Nephron (organoid): Measurements from ENCODE around the gene KIZ.

ENCODE experiments used
- H3K27ac Mint-ChIP-seq, 3 experiments: 2 replicates each; pipeline ENCODE4 v1.8.0; 2020; ENCODE audit warnings: mixed read lengths in 3 of 3, mild to moderate bottlenecking in 2 of 3, moderate library complexity in 1 of 3
- H3K27me3 Mint-ChIP-seq: 2 replicates; pipeline ENCODE4 v1.8.0; 2021; ENCODE audit warnings: low read depth, mild to moderate bottlenecking, moderate library complexity, mixed read lengths
- H3K36me3 Mint-ChIP-seq: 2 replicates; pipeline ENCODE4 v1.8.0; 2020; ENCODE audit warnings: low read depth, mixed read lengths
- H3K4me1 Mint-ChIP-seq: 2 replicates; pipeline ENCODE4 v1.8.0; 2020; ENCODE audit warnings: mixed read lengths
- H3K4me3 Mint-ChIP-seq, 3 experiments: 2 replicates each; pipeline ENCODE4 v1.8.0; 2020; ENCODE audit warnings: mild to moderate bottlenecking in 3 of 3, mixed read lengths in 3 of 3, moderate library complexity in 2 of 3
- H3K9me3 Mint-ChIP-seq: 2 replicates; pipeline ENCODE4 v1.8.0; 2020; ENCODE audit warnings: mixed read lengths
- TF ChIP-seq, protein P1 (sequence below), 3 experiments: fragments of 200-600 bp; sonication (generic); IDR thresholded peaks; one replicate each; pipeline ENCODE4 v1.5.0; 2021; ENCODE audit warnings: antibody characterized with exemption in 3 of 3; ENCODE audit not compliant: unreplicated experiment in 3 of 3

Gene KIZ

DNA sequence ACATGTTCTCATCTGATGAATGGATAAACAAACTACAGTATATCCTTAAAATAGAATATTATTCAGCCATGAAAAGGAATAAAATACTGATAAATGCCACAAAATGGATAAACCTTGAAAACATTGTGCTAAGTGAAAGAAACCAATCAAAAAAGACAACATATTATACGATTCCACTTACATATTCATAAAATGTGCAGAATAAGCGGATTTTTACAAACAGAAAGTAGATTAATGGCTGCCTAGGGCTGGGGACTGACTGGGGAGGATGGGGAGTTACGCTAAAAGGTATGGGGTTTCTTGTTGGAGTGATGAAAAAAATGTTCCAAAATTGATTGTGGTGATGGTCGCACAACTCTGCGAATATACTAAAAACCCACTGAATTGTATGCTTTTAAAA lies 29.4 kb downstream of the KIZ start:
- no peak overlapping the region for H3K4me3 Mint-ChIP-seq
- TF ChIP-seq, protein P1, sequence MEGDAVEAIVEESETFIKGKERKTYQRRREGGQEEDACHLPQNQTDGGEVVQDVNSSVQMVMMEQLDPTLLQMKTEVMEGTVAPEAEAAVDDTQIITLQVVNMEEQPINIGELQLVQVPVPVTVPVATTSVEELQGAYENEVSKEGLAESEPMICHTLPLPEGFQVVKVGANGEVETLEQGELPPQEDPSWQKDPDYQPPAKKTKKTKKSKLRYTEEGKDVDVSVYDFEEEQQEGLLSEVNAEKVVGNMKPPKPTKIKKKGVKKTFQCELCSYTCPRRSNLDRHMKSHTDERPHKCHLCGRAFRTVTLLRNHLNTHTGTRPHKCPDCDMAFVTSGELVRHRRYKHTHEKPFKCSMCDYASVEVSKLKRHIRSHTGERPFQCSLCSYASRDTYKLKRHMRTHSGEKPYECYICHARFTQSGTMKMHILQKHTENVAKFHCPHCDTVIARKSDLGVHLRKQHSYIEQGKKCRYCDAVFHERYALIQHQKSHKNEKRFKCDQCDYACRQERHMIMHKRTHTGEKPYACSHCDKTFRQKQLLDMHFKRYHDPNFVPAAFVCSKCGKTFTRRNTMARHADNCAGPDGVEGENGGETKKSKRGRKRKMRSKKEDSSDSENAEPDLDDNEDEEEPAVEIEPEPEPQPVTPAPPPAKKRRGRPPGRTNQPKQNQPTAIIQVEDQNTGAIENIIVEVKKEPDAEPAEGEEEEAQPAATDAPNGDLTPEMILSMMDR (IDR thresholded peaks at IDR 0.05; ENCODE audit: unreplicated experiment in 3 of 3) = no peak
- H3K4me1 Mint-ChIP-seq = peaks cover 5% of the 10 kb centered on the region

DNA sequence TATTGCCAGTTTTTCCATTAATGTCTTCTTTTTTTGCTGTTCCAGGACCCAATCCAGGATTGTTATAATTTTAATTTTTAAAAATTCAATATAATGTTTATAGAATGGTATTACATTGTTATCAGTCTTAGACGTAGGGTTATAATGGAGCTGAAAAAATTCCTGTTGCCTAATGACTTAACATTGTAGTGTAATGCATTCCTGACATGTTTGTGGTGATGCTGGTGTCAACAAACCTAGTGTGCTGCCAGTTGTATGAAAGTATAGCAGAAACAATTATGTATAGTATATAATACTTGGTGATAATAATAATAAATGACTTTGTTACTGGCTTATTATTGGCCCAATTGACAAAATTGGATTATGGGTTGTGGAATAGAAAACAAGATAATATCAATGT lies 30.4 kb downstream of the KIZ start:
- Mint-ChIP-seq H3K27me3 (no peaks in the 10 kb centered on the region), H3K4me1 (peaks cover 2% of the 10 kb centered on the region), H3K27ac (no peak overlapping the region), H3K4me3 (no peak overlapping the region), H3K36me3 (peaks cover 16% of the 10 kb centered on the region), H3K9me3 (no peaks in the 10 kb centered on the region)
- TF ChIP-seq, protein P1 (IDR thresholded peaks at IDR 0.05; ENCODE audit: unreplicated experiment in 3 of 3) = no peak

More for the DNA sequence above, 29.4 kb downstream of the KIZ start:
- Mint-ChIP-seq H3K27ac (no peak overlapping the region), H3K27me3 (no peaks in the 10 kb centered on the region), H3K9me3 (no peaks in the 10 kb centered on the region), H3K36me3 (peaks cover 13% of the 10 kb centered on the region)

DNA sequence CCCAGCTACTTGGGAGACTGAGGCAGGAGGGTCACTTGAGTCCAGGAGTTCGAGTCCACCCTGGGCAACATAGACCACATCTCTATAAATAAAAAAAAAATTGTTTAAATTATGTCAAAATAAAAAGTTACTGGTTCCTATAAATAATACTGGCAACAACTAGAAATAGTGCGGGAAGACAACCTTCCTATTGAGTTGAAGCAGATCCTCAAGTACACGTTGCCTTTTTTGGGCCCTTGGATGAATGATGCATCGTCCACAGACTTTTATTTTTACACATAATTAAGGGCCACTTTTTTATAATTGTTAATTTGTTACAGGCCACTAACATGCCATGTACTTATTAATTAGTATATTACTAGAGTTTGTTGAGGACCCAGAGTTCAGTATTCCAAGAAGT lies 31.1 kb downstream of the KIZ start:
- Mint-ChIP-seq H3K36me3 (peaks cover 20% of the 10 kb centered on the region), H3K27me3 (no peaks in the 10 kb centered on the region), H3K4me1 (no peaks in the 10 kb centered on the region), H3K9me3 (no peaks in the 10 kb centered on the region), H3K4me3 (no peak overlapping the region), H3K27ac (no peak overlapping the region)
- TF ChIP-seq, protein P1 (IDR thresholded peaks at IDR 0.05; ENCODE audit: unreplicated experiment in 3 of 3) = no peak

DNA sequence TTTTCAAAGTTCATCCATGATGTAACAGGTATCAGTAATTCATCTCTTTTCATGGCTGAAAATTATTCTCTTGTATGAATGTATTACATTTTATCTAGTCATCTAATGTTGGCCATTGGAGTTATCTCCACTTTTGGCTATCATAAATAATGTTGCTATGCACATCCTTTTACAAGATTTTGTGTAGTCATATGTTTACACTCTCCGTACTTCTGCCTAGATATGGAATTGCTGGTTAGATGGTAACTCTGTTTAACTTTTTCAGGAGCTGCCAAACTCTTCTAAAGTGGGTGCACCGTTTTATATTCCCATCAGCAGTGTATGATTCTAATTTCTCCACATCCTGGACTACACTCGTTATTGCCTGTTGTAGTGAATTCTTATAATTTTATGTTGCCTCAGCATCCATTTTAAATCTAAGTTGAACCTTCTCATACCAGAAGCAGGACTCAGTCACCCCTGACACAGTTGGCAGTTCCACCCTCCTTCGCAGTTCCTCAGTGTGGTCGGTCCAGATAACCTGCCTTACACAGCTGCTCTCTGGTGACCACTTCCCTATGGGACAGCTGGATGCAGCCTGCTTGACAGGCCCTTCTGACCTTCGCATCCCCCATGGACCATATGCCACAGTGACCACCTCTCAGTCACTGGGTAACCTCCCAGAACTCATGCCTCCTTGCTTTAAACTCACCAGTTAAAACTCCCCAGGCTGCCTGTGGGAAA lies 33.9 kb downstream of the KIZ start:
- no peaks in the 10 kb centered on the region for H3K27me3 Mint-ChIP-seq
- H3K36me3 Mint-ChIP-seq = peaks cover 42% of the 10 kb centered on the region
- TF ChIP-seq, protein P1 (IDR thresholded peaks at IDR 0.05; ENCODE audit: unreplicated experiment in 3 of 3) = no peak
- H3K27ac Mint-ChIP-seq = no peak overlapping the region
- no peak overlapping the region for H3K4me3 Mint-ChIP-seq
- no peaks in the 10 kb centered on the region for H3K4me1 Mint-ChIP-seq
- no peaks in the 10 kb centered on the region for H3K9me3 Mint-ChIP-seq

DNA sequence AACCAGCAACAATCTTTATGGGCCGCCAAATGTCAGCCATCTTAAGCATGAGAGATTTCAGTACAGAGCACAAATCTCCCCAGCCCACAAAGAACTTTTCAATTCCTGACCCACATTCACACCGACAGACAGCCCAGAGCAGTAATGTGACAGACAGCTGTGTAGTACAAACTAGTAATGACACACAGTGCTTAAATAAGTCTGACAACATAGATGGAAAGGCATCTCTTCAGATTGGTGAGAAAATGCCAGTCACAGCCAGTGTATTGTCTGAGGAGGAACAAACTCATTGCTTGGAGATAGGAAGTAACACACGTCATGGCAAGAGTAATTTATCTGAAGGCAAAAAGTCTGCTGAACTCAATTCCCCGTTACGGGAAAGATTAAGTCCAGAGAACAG lies 36.0 kb downstream of the KIZ start:
- Mint-ChIP-seq H3K4me1 (no peaks in the 10 kb centered on the region), H3K36me3 (peaks cover 51% of the 10 kb centered on the region), H3K27me3 (no peaks in the 10 kb centered on the region), H3K27ac (no peak overlapping the region), H3K9me3 (no peaks in the 10 kb centered on the region), H3K4me3 (no peak overlapping the region)
- TF ChIP-seq, protein P1 (IDR thresholded peaks at IDR 0.05; ENCODE audit: unreplicated experiment in 3 of 3) = no peak

DNA sequence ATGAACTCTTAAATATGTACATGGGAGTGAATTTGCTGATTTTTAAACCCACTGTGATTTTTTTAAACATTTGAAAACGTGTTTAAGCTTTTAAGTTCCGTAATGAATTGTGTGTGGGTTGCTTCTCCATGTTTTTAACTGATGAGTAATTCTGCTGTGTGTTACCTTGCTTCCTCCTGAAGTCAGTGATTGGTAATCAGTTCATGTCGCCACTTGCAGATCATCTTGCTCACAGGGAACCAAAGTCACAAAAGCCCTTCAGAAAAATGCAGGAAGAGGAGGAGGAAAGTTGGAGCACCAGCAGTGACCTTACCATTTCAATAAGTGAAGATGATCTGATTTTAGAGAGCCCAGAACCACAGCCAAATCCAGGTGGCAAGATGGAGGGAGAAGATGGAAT lies 36.7 kb downstream of the KIZ start:
- Mint-ChIP-seq H3K4me3 (no peak overlapping the region), H3K27me3 (no peaks in the 10 kb centered on the region), H3K36me3 (peaks cover 53% of the 10 kb centered on the region), H3K4me1 (no peaks in the 10 kb centered on the region), H3K27ac (no peak overlapping the region), H3K9me3 (no peaks in the 10 kb centered on the region)
- TF ChIP-seq, protein P1 (IDR thresholded peaks at IDR 0.05; ENCODE audit: unreplicated experiment in 3 of 3) = no peak
